DOHH2 (cell line): Measurements from ENCODE around the gene NUP85.

Source experiments
- EZH2phosphoT487 ChIP-seq: fragments of 200-600 bp; sonication (generic); IDR thresholded peaks from 2 replicates; pipeline ENCODE4 v1.6.1; 2017; ENCODE audit warnings: borderline replicate concordance, mild to moderate bottlenecking, antibody characterized with exemption, low read length, moderate library complexity, mixed read lengths
- TF ChIP-seq, protein P1 (sequence below): fragments of 200-600 bp; sonication (generic); IDR thresholded peaks from one replicate; pipeline ENCODE4 v1.5.1; 2014; ENCODE audit warnings: antibody characterized with exemption, mild to moderate bottlenecking, low read depth, low read length; ENCODE audit not compliant: poor library complexity, severe bottlenecking

DNA sequence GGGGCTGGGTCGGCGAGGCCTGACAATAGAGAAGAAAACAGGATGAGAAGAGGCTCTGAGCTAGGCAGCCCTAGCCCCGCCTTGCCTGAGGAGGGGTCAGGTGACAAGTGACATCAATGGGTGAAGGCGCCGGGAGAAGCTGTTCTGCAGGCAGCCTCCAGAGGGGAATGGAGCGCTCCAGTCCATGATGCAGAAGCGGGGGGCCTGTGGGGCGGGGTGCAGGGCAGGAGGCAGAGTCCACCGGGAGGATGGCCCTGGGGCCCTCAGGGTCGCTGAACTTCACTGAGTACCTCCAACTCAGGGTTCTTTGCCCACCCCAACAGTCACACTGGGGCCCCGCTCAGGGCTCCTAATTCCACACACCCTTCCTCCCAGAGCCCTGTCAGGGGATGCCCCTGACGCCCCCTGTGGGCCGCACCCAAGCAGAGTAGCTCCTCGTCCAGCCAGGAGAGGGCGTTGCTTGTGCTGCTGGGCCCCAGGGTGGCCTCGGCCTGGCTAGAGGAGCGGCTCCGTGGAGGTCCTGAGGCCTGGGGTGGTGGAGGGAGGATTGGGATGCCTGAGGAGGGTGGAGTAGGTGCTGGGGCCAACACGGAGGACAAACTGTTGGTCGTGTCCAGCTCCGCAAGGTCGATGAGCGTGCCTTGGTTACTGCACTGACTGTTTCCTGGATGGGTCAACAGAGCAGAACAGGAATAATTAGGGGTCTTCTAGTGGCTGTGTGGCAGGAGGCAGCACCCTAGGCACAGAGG lies 35.1 kb downstream of the NUP85 start:
- TF ChIP-seq, protein P1, sequence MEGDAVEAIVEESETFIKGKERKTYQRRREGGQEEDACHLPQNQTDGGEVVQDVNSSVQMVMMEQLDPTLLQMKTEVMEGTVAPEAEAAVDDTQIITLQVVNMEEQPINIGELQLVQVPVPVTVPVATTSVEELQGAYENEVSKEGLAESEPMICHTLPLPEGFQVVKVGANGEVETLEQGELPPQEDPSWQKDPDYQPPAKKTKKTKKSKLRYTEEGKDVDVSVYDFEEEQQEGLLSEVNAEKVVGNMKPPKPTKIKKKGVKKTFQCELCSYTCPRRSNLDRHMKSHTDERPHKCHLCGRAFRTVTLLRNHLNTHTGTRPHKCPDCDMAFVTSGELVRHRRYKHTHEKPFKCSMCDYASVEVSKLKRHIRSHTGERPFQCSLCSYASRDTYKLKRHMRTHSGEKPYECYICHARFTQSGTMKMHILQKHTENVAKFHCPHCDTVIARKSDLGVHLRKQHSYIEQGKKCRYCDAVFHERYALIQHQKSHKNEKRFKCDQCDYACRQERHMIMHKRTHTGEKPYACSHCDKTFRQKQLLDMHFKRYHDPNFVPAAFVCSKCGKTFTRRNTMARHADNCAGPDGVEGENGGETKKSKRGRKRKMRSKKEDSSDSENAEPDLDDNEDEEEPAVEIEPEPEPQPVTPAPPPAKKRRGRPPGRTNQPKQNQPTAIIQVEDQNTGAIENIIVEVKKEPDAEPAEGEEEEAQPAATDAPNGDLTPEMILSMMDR, result peak; percentile 100
- no peak for TF ChIP-seq EZH2phosphoT487
